HG03159 (cell line): ENCODE measurements around the gene INO80D.
"Not testable (repeated sequence)": the region's sequence is repeated elsewhere in the genome, so short reads cannot be mapped to it uniquely, and the experiment has no call there.

Experiments used
- ATAC-seq: cut with Tn5 transposase; IDR thresholded peaks from one replicate; pipeline ENCODE4 v1.9.1; 2021; ENCODE audit warnings: mild to moderate bottlenecking, moderate library complexity; ENCODE audit not compliant: unreplicated experiment

INO80D gene

DNA sequence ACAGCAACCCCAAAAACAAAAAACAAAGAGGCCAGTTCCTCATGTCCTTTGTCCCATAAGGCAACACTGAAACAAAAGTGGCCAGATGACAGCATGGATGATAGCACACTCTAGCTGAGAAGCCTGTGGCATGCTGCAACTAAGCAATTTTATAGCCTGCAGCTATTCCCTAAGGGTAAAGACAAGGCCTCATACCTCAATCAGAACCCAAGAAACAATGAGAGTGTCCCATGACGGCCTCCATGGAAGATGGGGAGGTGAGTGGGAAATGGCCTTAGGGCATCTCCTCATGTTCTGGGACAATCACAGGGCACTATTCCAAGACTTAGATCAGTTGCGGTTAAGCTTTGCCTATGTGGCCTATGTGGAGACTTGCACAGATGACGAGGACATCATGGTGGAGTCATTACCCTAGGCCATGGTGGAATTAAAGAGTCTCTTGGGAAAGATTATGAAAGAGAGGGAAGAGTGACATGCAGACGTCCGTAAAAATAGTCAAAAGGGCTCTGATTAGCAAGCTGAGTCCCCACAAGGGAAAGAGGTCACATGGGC lies 103.1 kb downstream of the INO80D start:
- ATAC-seq = no peak

DNA sequence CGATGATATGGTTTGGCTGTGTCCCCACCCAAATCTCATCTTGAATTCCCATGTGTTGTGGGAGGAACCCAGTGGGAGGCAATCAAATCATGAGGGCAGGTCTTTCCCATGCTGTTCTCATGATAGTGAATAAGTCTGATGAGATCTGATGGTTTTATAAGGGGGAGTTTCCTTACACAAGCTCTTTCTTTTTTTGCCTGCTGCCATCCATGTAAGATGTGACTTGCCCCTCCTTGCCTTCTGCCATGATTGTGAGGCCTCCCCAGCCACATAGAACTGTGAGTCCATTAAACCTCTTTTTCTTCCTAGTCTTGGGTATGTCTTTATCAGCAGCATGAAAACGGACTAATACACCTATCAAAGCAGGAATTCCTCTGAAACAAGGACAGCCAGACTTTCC lies 107.2 kb downstream of the INO80D start:
- not testable (repeated sequence) for ATAC-seq

DNA sequence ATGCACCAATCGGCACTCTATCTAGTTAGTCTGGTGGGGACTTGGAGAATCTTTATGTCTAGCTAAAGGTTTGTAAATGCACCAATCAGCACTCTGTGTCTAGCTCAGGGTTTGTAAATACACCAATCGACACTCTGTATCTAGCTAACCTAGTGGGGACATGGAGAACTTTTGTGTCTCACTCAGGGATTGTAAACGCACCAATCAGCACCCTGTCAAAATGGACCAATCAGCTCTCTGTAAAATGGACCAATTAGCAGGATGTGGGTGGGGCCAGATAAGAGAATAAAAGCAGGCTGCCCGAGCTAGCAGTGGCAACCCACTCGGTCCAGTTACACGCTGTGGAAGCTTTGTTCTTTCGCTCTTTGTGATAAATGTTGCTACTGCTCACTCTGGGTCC lies 108.3 kb downstream of the INO80D start:
- not testable (repeated sequence) for ATAC-seq

DNA sequence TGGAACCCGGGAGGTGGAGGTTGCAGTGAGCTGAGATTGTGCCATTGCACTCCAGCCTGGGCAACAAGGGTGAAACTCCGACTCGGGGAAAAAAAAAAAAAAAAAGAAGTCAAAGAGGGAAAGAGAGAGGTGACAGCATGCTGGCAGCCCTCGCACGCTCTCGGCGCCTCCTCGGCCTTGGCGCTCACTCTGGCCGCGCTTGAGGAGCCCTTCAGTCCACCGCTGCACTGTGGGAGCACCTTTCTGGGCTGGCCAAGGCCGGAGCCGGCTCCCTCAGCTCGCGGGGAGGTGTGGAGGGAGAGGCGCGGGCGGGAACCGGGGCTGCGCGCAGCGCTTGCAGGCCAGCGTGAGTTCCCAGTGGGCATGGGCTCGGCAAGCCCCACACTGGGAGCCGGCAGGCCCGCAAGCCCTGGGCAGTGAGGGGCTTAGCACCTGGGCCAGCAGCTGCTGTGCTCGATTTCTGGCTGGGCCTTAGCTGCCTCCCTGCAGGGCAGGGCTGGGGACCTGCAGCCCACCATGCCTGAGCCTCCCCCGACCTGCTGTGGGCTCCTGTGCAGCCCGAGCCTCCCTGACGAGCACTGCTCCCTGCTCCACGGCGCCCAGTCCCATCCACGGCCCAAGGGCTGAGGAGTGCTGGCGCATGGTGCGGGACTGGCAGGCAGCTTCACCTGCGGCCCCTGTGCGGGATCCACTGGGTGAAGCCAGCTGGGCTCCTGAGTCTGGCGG lies 108.9 kb downstream of the INO80D start:
- ATAC-seq = not testable (repeated sequence)

DNA sequence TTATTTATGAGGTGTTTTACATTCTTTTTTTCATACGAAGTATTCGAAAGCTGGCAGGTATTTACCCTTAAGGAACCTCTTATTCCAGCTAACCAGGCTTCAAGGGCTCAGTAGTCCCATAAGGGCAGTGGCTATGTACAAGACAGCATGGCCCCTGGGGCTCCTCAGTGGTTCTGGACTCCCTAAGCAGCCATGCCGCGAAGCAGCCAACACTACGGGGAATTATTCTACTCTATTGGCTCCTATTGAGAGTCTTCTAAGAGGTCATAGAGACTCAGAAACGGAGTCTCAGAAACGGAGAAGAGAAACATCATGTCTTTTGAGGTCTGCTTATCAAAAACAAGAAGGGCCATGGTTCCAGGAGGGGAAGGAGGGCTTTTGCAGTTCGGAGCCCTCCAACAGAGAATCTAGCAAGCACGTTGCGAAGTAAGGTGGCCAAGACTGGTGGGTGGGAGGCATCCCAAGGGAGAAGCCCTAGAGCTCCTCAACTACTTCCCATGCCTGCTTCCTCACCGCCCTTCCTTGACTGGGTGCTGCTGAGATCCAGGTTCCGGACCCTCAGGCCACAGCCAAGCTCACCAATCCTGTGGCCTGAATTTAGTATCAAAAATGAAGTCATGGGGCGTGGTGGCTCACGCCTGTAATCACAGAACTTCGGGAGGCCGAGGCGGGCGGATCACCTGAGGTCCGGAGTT lies 109.7 kb downstream of the INO80D start:
- no peak for ATAC-seq

DNA sequence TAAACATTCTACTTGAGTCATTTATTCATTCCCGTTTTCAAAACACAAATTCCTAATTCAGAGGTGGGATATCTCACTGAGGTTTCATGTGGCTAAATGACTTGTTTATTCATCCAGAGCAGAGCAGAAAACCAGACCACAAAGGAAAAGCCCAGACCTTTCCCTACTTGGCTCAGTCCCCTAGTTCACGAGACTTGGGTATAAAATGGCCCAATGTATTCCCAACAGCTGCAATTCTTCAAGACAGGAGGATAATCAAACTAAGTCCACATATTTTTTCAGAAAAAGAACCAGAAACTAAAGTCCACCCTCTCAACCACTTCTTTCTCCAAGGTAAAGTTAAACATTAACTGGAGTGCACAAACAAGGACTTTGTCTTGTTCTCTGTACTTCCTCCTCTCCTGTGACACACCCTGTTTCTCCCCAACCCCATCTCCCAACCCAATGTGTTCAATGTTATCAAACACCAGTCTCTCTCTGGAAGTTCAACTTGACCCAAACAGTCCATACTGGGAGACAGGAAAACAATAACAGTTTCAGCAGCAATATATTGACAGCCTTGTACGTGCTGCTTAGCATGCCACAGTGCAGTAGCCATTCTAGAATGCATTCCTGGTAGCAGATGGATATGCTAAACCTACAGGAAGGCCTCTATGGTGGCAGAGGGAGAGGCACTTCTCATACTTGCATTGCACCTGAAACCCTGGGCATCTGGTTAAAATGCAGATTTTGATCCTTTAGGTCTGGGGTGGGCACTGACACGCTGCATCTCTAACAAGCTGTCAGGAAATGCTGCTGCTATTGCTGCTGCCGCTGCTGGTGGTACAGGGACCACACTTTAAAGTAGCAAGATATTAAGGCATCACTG lies 110.7 kb downstream of the INO80D start:
- peak; percentile 75 for ATAC-seq

DNA sequence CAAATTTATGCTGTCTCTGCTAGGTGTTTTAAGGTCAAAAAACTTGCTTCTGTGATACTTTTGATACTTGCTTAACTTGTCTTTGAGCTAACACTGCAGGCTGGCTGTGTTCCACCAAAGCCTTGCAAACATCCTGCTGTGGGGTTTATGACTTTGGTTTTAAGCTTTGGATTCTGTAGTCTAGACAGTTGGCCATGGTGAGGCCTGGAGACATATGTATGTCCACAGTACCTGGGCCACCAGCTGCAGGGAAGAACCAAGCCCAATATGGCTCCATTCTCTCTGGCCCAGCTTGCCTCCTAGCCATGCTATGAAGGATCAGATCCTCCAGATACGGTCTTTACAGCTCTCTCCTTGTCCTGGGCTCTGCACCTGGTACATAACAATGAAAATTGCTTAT lies 113.9 kb downstream of the INO80D start:
- ATAC-seq = no peak

DNA sequence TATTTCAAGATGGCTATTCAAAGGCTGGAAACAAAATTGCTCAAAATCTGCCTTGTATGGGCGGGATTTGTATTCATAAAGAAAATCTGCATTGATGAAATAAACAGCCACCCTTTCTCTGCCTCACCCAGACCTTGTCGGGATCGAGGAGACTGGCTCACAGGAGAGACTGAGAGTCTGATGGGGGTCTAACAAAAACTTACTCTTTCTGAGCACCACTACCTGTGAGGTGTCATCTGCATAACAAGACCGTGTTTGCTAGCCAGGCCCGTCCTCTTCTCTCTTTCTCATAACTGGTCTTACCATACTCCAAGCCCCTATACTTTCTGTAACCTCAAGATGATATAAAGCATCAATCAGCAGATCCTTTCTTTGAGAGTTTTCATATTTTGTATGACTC lies 115.6 kb downstream of the INO80D start:
- ATAC-seq = no peak

DNA sequence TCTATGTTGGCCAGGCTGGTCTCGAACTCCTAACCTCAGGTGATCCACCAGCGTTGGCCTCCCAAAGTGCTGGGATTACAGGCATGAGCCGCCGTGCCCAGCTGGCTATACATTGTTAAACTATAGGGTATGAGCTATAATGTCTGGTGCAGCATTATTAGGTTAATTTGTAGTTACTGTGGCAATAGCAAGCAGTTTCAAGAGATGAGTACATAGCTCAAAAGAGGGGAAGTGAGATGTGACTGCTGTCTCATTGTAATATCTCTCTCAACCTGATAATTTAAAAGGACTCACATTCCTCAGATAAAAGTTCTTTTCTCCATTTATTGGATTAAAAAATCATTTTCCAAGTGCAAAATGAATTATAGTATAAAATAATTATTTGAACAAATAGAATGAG lies 116.4 kb downstream of the INO80D start:
- no peak for ATAC-seq

DNA sequence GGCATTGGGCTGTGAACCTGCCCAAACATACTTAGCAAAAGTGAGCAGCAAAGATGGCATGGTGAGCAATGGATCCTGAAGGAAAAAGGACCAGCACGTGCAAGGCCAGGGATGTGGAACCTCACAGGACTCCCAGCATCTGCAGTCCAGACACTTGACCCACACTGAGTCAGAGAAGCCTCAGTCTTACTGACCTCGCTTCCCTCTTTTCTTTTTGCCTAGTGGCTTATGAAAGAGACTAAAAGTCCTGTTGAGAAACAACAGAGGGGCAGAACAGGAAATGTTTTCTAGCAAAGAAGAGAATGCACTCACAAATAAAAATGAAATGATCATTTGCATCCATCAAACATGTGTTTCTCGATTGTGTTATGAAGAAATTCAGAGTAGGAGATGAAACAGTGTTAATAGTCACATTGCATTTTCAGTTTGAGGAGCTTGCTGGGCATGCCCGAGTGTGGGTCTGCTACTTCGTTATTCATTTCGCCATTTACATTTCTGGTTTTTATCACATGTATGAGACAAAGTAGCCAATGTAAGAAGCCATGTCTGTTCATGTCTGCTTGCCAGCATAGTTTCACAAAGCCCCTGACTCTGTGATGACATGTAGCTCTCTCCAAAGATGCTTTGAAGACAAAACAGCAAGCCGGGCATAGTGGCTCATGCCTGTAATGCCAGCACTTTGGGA lies 118.4 kb downstream of the INO80D start:
- no peak for ATAC-seq

DNA sequence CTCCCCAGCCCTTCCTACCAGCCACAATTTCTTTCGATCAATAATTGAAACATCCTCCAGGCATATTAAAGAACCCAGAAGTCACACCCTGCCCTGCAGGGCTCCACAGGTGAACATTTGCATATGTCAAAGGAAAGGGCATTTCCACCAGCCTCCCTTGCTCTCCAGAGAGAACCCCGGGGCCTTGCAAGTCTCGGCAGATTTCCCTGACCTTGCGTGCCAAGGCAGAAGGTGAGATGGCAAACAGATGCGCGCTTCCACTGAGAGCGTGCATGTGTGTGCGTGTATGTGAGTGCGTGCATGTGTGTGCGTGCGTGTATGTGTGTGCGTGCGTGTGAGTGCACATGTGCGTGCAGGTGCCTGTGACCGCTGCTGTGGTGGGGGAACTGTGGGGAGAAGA lies 120.3 kb downstream of the INO80D start:
- ATAC-seq = no peak

DNA sequence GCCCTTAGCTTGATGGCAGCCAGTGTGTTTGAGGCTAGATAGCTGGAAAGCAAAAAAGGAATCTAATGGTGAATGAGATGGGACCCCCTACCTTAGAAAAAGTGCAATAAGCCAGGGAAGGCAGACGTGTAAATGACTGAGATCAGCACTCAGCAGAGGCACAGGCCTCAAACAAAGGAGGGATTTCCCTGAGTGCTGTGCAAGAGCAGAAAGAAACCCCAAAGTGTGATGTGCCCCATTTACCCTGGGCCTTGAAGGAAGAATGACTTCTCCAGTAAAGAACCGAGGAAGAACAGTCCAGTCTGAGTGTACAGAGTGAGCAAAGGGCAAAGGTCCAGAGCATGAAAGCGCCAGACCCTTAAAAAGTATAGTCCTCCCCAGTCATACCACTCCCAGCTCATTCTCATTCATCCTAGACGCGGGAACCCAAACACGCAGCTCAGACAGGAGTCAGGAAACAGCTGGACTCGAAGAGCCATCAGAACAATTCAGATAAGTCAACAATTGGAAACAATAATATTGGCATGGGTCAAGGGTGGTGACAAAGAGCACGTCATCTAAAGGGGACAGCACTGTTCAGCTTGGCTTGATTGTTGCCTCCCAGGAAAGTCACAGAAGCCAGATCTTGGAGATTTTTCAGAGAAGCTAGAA lies 121.7 kb downstream of the INO80D start:
- ATAC-seq = no peak

DNA sequence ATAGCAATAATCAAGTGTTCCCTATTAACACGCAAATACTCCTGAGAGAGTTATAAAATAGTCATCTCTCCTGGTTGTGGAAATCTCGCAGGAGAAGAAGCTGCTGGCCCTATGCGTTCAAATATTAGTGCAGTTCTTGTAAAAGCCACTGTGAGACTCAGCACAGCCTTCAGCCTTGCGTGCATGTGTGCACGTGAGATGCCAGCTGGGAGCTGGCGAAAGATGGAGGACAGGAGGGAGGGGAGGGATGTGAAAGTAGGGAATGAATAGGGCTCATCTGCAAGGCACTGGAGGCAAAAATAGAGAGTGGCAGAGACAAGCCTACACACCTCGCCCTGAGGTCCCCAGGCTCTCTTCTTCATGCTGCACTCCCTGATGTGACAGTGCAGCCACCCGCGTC lies 126.5 kb downstream of the INO80D start:
- ATAC-seq = no peak

DNA sequence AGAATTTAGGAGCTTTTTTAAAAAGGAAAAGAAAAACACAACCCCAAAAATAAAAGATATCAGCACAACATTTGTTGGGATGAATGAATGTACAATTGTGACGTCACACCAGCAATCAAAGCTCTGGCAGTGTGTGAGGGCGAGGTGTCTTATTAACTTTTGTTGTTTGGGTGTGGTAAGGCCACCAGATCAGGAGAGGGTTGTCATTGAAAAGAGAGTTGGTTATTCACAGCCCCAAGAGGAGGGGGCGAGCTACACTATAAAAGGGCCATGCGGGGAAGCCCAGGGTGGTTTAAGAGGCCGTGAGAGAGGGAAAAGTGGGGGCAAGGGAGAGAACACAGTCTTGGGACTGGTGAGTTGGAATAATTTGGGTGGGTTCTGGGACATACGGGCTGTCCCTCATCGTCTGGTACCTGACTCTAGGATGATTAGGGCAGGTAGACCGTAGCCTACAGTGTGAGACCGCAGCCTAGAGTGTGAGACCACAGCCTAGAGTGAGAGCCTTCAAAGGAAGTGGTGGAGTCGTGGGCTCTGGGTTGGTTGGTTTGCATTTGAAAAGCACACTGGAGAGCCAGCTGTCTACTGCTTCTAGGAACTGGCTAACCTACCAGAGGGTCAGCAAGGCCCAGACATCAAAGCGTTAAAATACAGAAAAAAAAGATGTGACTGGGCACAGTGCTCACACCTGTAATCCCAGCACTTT lies 128.4 kb downstream of the INO80D start:
- ATAC-seq = no peak

DNA sequence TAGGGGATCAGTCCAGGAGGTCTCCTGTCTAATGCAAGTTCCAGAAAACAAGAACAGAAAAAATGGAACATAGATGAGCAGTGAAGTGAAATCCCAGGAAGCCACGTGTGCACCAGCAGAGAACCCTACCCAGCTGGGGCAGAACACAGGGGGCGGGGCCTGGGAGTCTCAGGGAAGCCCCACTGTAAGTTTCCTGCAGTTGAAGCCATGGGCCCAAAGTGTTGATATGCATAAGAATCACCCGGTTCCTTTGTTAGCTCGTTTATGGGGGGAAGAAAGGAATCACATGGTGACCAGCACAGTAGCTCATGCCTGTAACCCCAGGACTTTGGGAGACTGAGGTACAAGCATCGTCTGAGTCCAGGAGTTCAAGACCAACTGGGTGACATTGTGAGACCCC lies 131.3 kb downstream of the INO80D start:
- ATAC-seq = no peak

DNA sequence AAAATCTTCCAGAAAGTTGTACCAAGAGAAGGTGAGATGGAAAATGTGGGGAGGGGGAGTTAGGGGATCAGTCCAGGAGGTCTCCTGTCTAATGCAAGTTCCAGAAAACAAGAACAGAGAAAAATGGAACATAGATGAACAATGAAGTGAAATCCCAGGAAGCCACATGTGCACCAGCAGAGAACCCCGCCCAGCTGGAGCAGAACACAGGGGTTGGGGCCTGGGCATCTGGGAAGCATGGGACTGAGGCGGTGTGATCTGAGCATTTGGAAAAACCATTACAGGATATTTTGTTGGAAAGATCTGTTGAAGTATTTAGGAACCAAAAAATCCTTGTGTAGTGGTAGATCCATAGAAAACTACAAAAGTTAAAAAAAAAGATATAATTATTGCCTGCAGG lies 133.7 kb downstream of the INO80D start:
- ATAC-seq = no peak

DNA sequence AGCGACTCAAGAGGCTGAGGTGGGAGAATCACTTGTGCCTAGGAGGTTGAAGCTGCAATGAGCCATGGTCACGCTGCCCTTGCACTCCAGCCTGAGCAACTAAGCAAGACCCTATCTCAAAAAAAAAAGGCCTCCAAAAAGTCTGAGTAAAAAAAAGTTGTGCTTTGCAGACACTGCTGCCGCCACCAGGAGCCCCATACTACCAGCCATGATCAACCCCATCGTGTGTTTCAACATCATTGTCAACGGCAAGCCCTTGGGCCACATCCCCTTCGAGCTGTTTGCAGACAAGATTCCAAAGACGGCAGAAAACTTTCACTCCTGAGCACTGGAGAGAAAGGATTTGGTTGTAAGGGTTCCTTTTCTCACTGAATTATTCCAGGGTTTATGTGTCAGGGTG lies 137.1 kb downstream of the INO80D start:
- ATAC-seq = no peak

DNA sequence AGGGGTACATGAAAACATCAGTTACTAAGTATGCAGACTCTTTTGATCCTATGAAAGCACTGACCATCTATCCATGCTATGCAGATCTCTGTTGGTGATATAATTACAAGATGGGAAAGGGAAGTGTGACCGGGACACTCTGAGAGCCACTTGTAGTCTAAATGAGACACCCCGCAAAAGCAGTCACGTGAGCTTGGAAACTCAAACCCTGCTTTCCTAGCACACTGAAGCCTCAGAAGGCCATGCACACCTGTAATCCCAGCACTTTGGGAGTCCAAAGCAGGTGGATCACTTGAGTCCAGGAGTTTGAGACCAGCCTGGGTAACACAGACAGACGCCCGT lies 137.5 kb downstream of the INO80D start:
- ATAC-seq = no peak

DNA sequence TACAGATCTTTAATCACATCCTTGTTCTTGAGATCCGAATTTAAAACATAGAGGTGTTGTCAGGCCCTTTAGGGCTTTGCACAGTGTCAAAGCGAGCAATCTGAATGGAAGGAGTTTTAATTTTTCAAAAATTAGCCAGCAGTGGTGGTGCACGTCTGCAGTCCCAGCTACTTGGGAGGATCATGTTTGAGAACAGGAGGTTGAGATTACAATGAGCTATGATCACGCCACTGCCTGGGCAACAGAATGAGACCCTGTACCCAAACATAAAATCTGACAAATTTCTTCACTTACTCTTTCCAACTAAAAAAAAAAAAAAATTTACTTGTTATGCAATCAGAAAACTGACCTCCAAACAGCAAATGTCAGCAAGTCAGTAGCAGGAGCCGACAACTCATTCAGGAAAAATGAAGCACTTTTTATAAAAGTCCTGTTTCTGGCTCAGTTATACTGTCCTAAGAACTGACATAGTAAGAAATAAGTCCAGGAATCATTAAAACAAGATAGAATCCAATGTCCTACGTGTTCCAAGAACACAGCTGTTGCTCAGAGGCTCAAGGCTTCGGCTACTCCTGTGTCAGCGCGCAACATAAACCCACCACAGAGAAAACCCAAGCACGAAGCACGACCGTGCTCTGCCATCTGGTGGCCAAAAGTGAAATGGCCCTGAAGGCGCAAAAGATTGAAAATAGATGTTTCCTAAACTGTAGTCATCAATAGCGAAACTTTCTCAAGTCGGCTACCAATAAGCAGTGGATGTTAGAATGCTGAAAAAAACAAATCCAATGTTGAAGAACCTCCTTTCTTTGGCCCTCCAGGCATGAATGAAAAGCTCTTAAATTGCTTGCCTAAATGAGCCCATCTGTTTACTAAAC lies 138.1 kb downstream of the INO80D start:
- peak; percentile 97 for ATAC-seq
